A549 treated with AZD9567 at 1 μM for 4 hours (cell line): ENCODE measurements around the gene SLC34A1. TPM values are rescaled to one million over a fixed set of nuclear protein-coding genes. Genes with fewer than 3 reads are reported as not detected.

Experiments used
- total RNA-seq: library from RNA; stranded (reverse); fragments of 200-300 nt; extraction: Qiagen RNA extraction; gene quantifications from 5 replicates; pipeline ENCODE4 v1.2.3, GENCODE V29; 2022; ENCODE audit not compliant: insufficient read depth

Gene SLC34A1, protein sequence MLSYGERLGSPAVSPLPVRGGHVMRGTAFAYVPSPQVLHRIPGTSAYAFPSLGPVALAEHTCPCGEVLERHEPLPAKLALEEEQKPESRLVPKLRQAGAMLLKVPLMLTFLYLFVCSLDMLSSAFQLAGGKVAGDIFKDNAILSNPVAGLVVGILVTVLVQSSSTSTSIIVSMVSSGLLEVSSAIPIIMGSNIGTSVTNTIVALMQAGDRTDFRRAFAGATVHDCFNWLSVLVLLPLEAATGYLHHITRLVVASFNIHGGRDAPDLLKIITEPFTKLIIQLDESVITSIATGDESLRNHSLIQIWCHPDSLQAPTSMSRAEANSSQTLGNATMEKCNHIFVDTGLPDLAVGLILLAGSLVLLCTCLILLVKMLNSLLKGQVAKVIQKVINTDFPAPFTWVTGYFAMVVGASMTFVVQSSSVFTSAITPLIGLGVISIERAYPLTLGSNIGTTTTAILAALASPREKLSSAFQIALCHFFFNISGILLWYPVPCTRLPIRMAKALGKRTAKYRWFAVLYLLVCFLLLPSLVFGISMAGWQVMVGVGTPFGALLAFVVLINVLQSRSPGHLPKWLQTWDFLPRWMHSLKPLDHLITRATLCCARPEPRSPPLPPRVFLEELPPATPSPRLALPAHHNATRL
- not detected in 5 replicates for total RNA-seq

DNA sequence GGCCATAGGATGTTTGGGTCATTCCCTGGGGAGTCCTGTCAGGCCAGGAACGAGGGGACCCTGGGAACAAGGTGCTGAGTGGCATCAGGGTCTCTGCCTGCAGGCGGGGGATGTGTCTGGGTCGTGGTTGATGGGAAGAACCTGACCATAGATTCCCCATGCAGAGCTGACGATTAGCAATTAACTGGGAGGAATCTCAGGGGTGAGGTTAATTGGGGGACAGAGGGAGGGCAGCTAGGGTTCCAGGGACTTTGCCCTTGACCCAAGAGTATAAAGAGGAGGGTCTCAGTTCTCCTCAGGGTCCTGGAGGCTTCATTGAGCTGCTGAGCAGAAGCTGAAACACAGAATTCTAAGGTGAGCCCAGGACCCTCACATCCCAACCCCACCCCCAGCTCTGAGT, at the start of gene SLC34A1:
Gene SLC34A1, plus strand, starts transcription at position 301 of the 400 bp plus-strand sequence. CDS start 1,308 bp downstream, outside the sequence.

GRCh38 chr5:177351392-177352329, 32.6 kb upstream of the SLC34A1 start, which contains the start of gene LMAN2:
LMAN2 (minus strand) TSS chr5:177351668; CDS start chr5:177351647, 21 bp downstream.

GRCh38 chr5:177357459-177358351, 26.5 kb upstream of the SLC34A1 start, which contains the start of gene RGS14:
RGS14 (plus strand) TSS chr5:177357924; CDS start chr5:177358025, 101 bp downstream.

GRCh38 chr5:177399997-177400868, 16.0 kb downstream of the SLC34A1 start, which contains the start of gene PFN3:
PFN3 (minus strand) TSS chr5:177400661; CDS start chr5:177400576, 85 bp downstream.

GRCh38 chr5:177409043-177409801, 25.0 kb downstream of the SLC34A1 start, which contains the start of gene F12:
F12 (minus strand) TSS chr5:177409564; CDS start chr5:177409527, 37 bp downstream.

GRCh38 chr5:177426566-177427210, 42.5 kb downstream of the SLC34A1 start, which contains the start of gene GRK6:
GRK6 (plus strand) TSS chr5:177426676; CDS start chr5:177426846, 170 bp downstream.

DNA sequence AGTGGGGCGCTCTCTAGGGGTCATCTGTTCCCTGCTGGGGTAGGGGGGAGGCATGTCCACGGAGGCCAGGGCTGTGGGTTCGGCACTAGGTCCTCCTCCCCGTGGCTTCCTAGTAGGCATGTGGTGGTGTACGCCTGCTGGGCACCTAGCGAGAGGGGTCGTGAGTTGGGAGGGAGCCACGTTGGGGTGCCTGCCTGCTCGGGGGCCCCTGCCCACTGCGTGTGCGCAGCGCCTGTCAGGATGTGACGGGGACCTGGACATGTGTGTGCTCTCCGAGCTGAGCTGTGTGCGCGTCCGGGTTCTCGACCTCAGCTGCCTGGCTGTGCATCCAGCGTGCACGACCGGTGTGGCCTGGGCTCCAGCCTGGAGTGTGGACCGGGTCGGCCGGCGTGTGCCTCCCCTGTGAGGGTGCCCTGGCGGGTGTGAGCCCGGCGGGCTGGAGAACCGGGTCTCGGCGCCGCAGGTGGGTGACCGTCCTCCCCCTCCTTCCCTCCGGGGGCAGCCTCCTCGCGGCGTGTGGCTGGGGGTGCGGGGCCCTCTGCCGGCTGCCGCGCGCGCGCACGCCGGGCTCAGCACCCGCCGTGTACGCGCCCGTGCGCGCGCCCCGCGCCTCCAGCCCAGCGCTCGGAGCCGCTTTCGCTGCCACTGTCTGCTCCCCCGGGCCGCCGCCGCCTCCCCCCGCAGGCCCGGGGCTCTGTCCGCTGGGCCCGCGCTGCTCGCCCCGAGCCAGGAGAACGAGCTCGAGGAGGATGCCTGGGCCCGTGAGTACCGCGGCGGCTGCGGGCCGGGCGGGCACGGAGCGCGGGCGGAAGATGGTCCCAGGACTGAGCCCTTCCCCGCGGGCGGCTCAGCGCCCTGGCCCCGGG, 62.2 kb downstream of the SLC34A1 start, which contains the start of gene PRR7:
Gene PRR7, plus strand, starts transcription at position 615 of the 866 bp plus-strand sequence. CDS start 8,254 bp downstream, outside the sequence.

Other genes starting within 250 kb of the SLC34A1 start
- 24.7 to 30.2 TPM (median 25.1 TPM) in 5 replicates for gene RAB24, start 80.7 kb upstream of the SLC34A1 start, total RNA-seq
- gene PRELID1, start 80.6 kb upstream of the SLC34A1 start, total RNA-seq = 253 to 392 TPM (median 370 TPM) in 5 replicates
- 19.3 to 26.0 TPM (median 22.7 TPM) in 5 replicates for gene MXD3, start 72.5 kb upstream of the SLC34A1 start, total RNA-seq
- gene LMAN2, start 32.8 kb upstream of the SLC34A1 start, total RNA-seq = 193 to 205 TPM (median 199 TPM) in 5 replicates
- 2.7 to 5.5 TPM (median 4.5 TPM) in 5 replicates for gene RGS14, start 26.5 kb upstream of the SLC34A1 start, total RNA-seq
- gene PFN3, start 16.2 kb downstream of the SLC34A1 start, total RNA-seq = not detected in 5 replicates
- 18.6 to 27.6 TPM (median 21.3 TPM) in 5 replicates for gene F12, start 25.1 kb downstream of the SLC34A1 start, total RNA-seq
- gene GRK6, start 42.2 kb downstream of the SLC34A1 start, total RNA-seq = 21.4 to 30.9 TPM (median 27.0 TPM) in 5 replicates
- gene PRR7, start 62.4 kb downstream of the SLC34A1 start, total RNA-seq = 15.7 to 35.7 TPM (median 32.9 TPM) in 5 replicates
- 50.0 to 70.6 TPM (median 65.3 TPM) in 5 replicates for gene DBN1, start 89.2 kb downstream of the SLC34A1 start, total RNA-seq
- gene PDLIM7, start 113.2 kb downstream of the SLC34A1 start, total RNA-seq = 63.9 to 97.3 TPM (median 89.0 TPM) in 5 replicates
- 2.8 to 6.2 TPM (median 4.3 TPM) in 5 replicates for gene DOK3, start 125.4 kb downstream of the SLC34A1 start, total RNA-seq
- 71.2 to 123 TPM (median 115 TPM) in 5 replicates for gene DDX41, start 132.5 kb downstream of the SLC34A1 start, total RNA-seq
- gene FAM193B, start 170.1 kb downstream of the SLC34A1 start, total RNA-seq = 29.7 to 32.8 TPM (median 32.0 TPM) in 5 replicates
- 280 to 291 TPM (median 282 TPM) in 5 replicates for gene TMED9, start 207.8 kb downstream of the SLC34A1 start, total RNA-seq
- gene B4GALT7, start 215.7 kb downstream of the SLC34A1 start, total RNA-seq = 21.0 to 31.6 TPM (median 29.1 TPM) in 5 replicates